NCI-H1417 treated with DMSO at 0.1 percent for 48 hours (cell line): Measurements from ENCODE around the gene MOG.

Experiments
- DNase-seq: peaks from one replicate; lab custom pipeline; 2025; lab: John Stamatoyannopoulos, UW

The MOG gene

GRCh38 chr6:29656798-29657197 lies at the start of gene MOG:
Gene MOG, plus strand, starts transcription at chr6:29657092. Its CDS starts 118 bp downstream, at chr6:29657210.
- no peak for DNase-seq

- no peak for DNase-seq
Measured at GRCh38 chr6:29608131-29608530, 48.8 kb upstream of the MOG start.

- no peak for DNase-seq
Measured at GRCh38 chr6:29610540-29610939, 46.4 kb upstream of the MOG start.

- DNase-seq, result no peak
Measured at GRCh38 chr6:29611426-29611825, 45.5 kb upstream of the MOG start.

GRCh38 chr6:29617782-29618554 lies 38.9 kb upstream of the MOG start:
- DNase-seq, result no peak

- no peak for DNase-seq
Measured at GRCh38 chr6:29619578-29620160, 37.2 kb upstream of the MOG start.

- no peak for DNase-seq
Measured at GRCh38 chr6:29620630-29621029, 36.3 kb upstream of the MOG start.

GRCh38 chr6:29624520-29624961 lies 32.4 kb upstream of the MOG start:
- no peak for DNase-seq

GRCh38 chr6:29625337-29625930 lies 31.5 kb upstream of the MOG start:
- no peak for DNase-seq

- DNase-seq, result no peak
Measured at GRCh38 chr6:29626948-29627754, 29.7 kb upstream of the MOG start.

- no peak for DNase-seq
Measured at GRCh38 chr6:29627755-29628418, 29.0 kb upstream of the MOG start.

GRCh38 chr6:29628419-29629281 lies 28.2 kb upstream of the MOG start:
- DNase-seq, result peak; percentile 11

- DNase-seq, result no peak
Measured at GRCh38 chr6:29629571-29629970, 27.3 kb upstream of the MOG start.

- no peak for DNase-seq
Measured at GRCh38 chr6:29630315-29630714, 26.6 kb upstream of the MOG start.

- no peak for DNase-seq
Measured at GRCh38 chr6:29631209-29631810, 25.6 kb upstream of the MOG start.

- DNase-seq, result peak; percentile 23
Measured at GRCh38 chr6:29631860-29632731, 24.8 kb upstream of the MOG start.

GRCh38 chr6:29632789-29633533 lies 23.9 kb upstream of the MOG start, which contains the start of gene GABBR1:
Gene GABBR1, minus strand, starts transcription at chr6:29633183. Its CDS starts 798 bp downstream, at chr6:29632385.
- peak; percentile 68 for DNase-seq

- DNase-seq, result no peak
Measured at GRCh38 chr6:29633534-29633905, 23.4 kb upstream of the MOG start.

GRCh38 chr6:29637247-29637646 lies 19.6 kb upstream of the MOG start:
- DNase-seq, result no peak
